K562 (cell line): ENCODE measurements around the gene CD46. TPM values are rescaled to one million over a fixed set of nuclear protein-coding genes. Genes with fewer than 3 reads are reported as not detected.

Experiments
- ARHGAP35 ChIP-seq: fragments of 450-650 bp; IDR thresholded peaks from 2 replicates; pipeline ENCODE4 v1.6.1; 2018; ENCODE audit not compliant: partially characterized antibody
- BRCA1 ChIP-seq, 2 experiments: fragments of 450-650 bp in 1 of 2; sonication (generic) in 1 of 2; formaldehyde crosslinking in 1 of 2; IDR thresholded peaks; 2 replicates each; pipeline versions ENCODE4 v1.5.0 to v1.6.1; 2017 to 2020; ENCODE audit warnings: mild to moderate bottlenecking in 1 of 2, missing genetic modification reagents in 1 of 2
- CBFA2T2 ChIP-seq: fragments of 450-650 bp; conservative IDR thresholded peaks from 2 replicates; pipeline ENCODE4 v1.6.1; 2017; ENCODE audit warnings: mild to moderate bottlenecking
- CBFB ChIP-seq: sonication (generic); formaldehyde crosslinking; IDR thresholded peaks from 2 replicates; pipeline ENCODE4 v1.4.0; 2020; ENCODE audit warnings: mild to moderate bottlenecking, missing genetic modification reagents
- EGR1 ChIP-seq: fragments of 450-650 bp; conservative IDR thresholded peaks from 2 replicates; pipeline ENCODE4 v1.6.1; 2017; ENCODE audit warnings: mild to moderate bottlenecking
- ERF ChIP-seq: fragments of 450-650 bp; formaldehyde crosslinking; IDR thresholded peaks from 2 replicates; pipeline ENCODE4 v1.4.0; 2020; ENCODE audit warnings: mild to moderate bottlenecking, mixed read lengths
- EZH2 ChIP-seq: IDR thresholded peaks from 2 replicates; pipeline ENCODE4 v1.6.1; 2012; ENCODE audit warnings: low read depth, mild to moderate bottlenecking, inconsistent platforms, low read length, borderline replicate concordance
- FOSL1 ChIP-seq: fragments of 200-800 bp; sonication (Bioruptor generic); conservative IDR thresholded peaks from 2 replicates; pipeline ENCODE4 v1.6.1; 2016; ENCODE audit warnings: missing genetic modification characterization, missing compliant biosample characterization
- HLTF ChIP-seq: fragments of 450-650 bp; IDR thresholded peaks from 2 replicates; pipeline ENCODE4 v1.6.1; 2016
- MAFG ChIP-seq: fragments of 450-650 bp; conservative IDR thresholded peaks from 2 replicates; pipeline ENCODE4 v1.6.1; 2016; ENCODE audit warnings: missing genetic modification characterization, missing compliant biosample characterization
- MCM7 ChIP-seq, 2 experiments: fragments of 450-650 bp; IDR thresholded peaks; 2 replicates each; pipeline ENCODE4 v1.6.1; 2016 to 2018
- MXD1 ChIP-seq: fragments of 250-450 bp; sonication (Bioruptor Pico); IDR thresholded peaks from 2 replicates; pipeline ENCODE4 v1.8.0; 2021; ENCODE audit warnings: borderline replicate concordance, mild to moderate bottlenecking, moderate library complexity; ENCODE audit not compliant: poor library complexity, severe bottlenecking
- RBM34 ChIP-seq: fragments of 200-400 bp; formaldehyde crosslinking; IDR thresholded peaks from 2 replicates; pipeline ENCODE4 v1.6.1; 2018; ENCODE audit warnings: low read length, borderline replicate concordance; ENCODE audit not compliant: insufficient read depth
- SLC30A9 ChIP-seq: fragments of 250-450 bp; sonication (Bioruptor Pico); IDR thresholded peaks from 2 replicates; pipeline ENCODE4 v1.8.0; 2022; ENCODE audit warnings: mild to moderate bottlenecking, moderate library complexity
- TAF1 ChIP-seq: IDR thresholded peaks from 2 replicates; pipeline ENCODE4 v1.6.1; 2011; ENCODE audit warnings: mild to moderate bottlenecking, low read length, moderate library complexity; ENCODE audit not compliant: insufficient read depth, control insufficient read depth, severe bottlenecking; ENCODE audit errors: extremely low read depth
- ZBTB11 ChIP-seq, 3 experiments: fragments of 200-800 bp in 1 of 3; fragments of 250-450 bp in 1 of 3; fragments of 450-650 bp in 1 of 3; sonication (Bioruptor Pico) in 1 of 3; sonication (Bioruptor generic) in 1 of 3; formaldehyde crosslinking in 1 of 3; IDR thresholded peaks; 2 replicates each; pipeline versions ENCODE4 v1.6.1 to v1.8.0; 2016 to 2022; ENCODE audit warnings: mild to moderate bottlenecking in 2 of 3, missing genetic modification characterization in 2 of 3, missing compliant biosample characterization in 1 of 3, moderate library complexity in 1 of 3
- ZBTB17 ChIP-seq: fragments of 450-650 bp; formaldehyde crosslinking; IDR thresholded peaks from 2 replicates; pipeline ENCODE4 v1.4.0; 2020; ENCODE audit warnings: mild to moderate bottlenecking
- ZKSCAN3 ChIP-seq: fragments of 250-450 bp; sonication (Bioruptor Pico); IDR thresholded peaks from 2 replicates; pipeline ENCODE4 v1.4.0; 2020
- ZNF589 ChIP-seq: fragments of 200-800 bp; sonication (Bioruptor generic); IDR thresholded peaks from 2 replicates; pipeline ENCODE4 v1.6.1; 2016; ENCODE audit warnings: low read depth, missing genetic modification characterization, missing compliant biosample characterization
- ZNF778 ChIP-seq: fragments of 450-650 bp; formaldehyde crosslinking; IDR thresholded peaks from 2 replicates; pipeline ENCODE4 v1.4.0; 2020; ENCODE audit warnings: mild to moderate bottlenecking, moderate library complexity
- polyA plus RNA-seq, 8 experiments: library from polyadenylated mRNA; depleted of rRNA in 4 of 8; stranded (reverse) in 5 of 8; unstranded in 3 of 8; fragments of >200 nt; fragmentation: Nextera tagmentation in 2 of 8; fragmentation: Illumina TruSeq in 1 of 8; extraction: Ambion mirVana in 2 of 8; extraction: Trizol in 1 of 8; gene quantifications; 2 replicates each; pipeline versions ENCODE4 v1.2.1 to v1.2.3, GENCODE V29; 2011 to 2014; ENCODE audit warnings: inconsistent platforms in 1 of 8, missing spikeins in 1 of 8
- total RNA-seq, 7 experiments: library from RNA; depleted of rRNA in 6 of 7; stranded (reverse); fragments of >200 nt in 6 of 7; fragmentation: Illumina TruSeq in 2 of 7; extraction: Trizol in 2 of 7; gene quantifications; 2 replicates each; pipeline versions ENCODE4 v1.2.1 to v1.2.3, GENCODE V29; 2011 to 2021; ENCODE audit warnings: low replicate concordance in 1 of 7
- TF ChIP-seq, protein P1 (sequence below): fragments of 450-650 bp; IDR thresholded peaks from 2 replicates; pipeline ENCODE4 v1.7.1; 2018; ENCODE audit warnings: mild to moderate bottlenecking, low read depth; ENCODE audit not compliant: partially characterized antibody

Gene CD46
- total and polyA plus RNA-seq, 9 of the 15 experiments (the other 6 are each of a cell fraction or from before 2014, with no cell fraction given): 87.9 to 374 (median 156) TPM

- TF ChIP-seq ZKSCAN3 (CRISPR knock-in tag) (no peak), MCM7 (IDR thresholded peaks at IDR 0.05) (no peak), CBFA2T2 (no peak), ZBTB17 (peak; percentile 82), FOSL1 (tag) (peak; percentile 93), RBM34 (no peak), BRCA1 (IDR thresholded peaks at IDR 0.05) (no peak), BRCA1 (CRISPR knock-in tag; IDR thresholded peaks at IDR 0.05) (0 out of 2 replicates have a peak, but pooled peaks have one; percentile 14), ZNF589 (CRISPR knock-in tag) (no peak), HLTF (no peak), ZNF778 (CRISPR knock-in tag) (no peak), EGR1 (peak; percentile 19; the same call in 1 of the 2 replicates), ERF (CRISPR knock-in tag) (0 out of 2 replicates have a peak, but pooled peaks have one; percentile 83), ARHGAP35 (no peak), TAF1 (no peak), EZH2 (no peak), ZBTB11 (CRISPR knock-in tag; IDR thresholded peaks at IDR 0.05) (no peak; a peak in 1 of 6 replicates), MXD1 (CRISPR knock-in tag) (no peak), CBFB (CRISPR knock-in tag) (0 out of 2 replicates have a peak, but pooled peaks have one; percentile 14), SLC30A9 (CRISPR knock-in tag) (no peak), MAFG (peak; percentile 59; the same call in 1 of the 2 replicates)
- TF ChIP-seq, protein P1, sequence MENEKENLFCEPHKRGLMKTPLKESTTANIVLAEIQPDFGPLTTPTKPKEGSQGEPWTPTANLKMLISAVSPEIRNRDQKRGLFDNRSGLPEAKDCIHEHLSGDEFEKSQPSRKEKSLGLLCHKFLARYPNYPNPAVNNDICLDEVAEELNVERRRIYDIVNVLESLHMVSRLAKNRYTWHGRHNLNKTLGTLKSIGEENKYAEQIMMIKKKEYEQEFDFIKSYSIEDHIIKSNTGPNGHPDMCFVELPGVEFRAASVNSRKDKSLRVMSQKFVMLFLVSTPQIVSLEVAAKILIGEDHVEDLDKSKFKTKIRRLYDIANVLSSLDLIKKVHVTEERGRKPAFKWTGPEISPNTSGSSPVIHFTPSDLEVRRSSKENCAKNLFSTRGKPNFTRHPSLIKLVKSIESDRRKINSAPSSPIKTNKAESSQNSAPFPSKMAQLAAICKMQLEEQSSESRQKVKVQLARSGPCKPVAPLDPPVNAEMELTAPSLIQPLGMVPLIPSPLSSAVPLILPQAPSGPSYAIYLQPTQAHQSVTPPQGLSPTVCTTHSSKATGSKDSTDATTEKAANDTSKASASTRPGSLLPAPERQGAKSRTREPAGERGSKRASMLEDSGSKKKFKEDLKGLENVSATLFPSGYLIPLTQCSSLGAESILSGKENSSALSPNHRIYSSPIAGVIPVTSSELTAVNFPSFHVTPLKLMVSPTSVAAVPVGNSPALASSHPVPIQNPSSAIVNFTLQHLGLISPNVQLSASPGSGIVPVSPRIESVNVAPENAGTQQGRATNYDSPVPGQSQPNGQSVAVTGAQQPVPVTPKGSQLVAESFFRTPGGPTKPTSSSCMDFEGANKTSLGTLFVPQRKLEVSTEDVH: no peak
Measured at GRCh38 chr1:207817778-207818751, 66.2 kb downstream of the CD46 start (continued).
